Endothelial cell (in vitro differentiated cells): ENCODE measurements around the gene SNF8. TPM values are rescaled to one million over a fixed set of nuclear protein-coding genes. Genes with fewer than 3 reads are reported as not detected.

Source experiments
- DNase-seq: peaks from one replicate; pipeline ENCODE4 v3.0.0; 2021; ENCODE audit warnings: low spot score
- H3K27ac Mint-ChIP-seq: one replicate; pipeline ENCODE4 v1.8.0; 2021; ENCODE audit warnings: mixed read lengths, inconsistent platforms; ENCODE audit not compliant: unreplicated experiment
- H3K27me3 Mint-ChIP-seq: one replicate; pipeline ENCODE4 v1.8.0; 2021; ENCODE audit warnings: mild to moderate bottlenecking, moderate library complexity, mixed read lengths, inconsistent platforms; ENCODE audit not compliant: unreplicated experiment
- H3K36me3 Mint-ChIP-seq: one replicate; pipeline ENCODE4 v1.8.0; 2021; ENCODE audit warnings: mild to moderate bottlenecking, low read depth, mixed read lengths, inconsistent platforms; ENCODE audit not compliant: unreplicated experiment
- H3K4me1 Mint-ChIP-seq: one replicate; pipeline ENCODE4 v1.8.0; 2021; ENCODE audit warnings: mild to moderate bottlenecking, mixed read lengths, inconsistent platforms; ENCODE audit not compliant: unreplicated experiment
- H3K4me3 Mint-ChIP-seq: one replicate; pipeline ENCODE4 v1.8.0; 2021; ENCODE audit warnings: mild to moderate bottlenecking, mixed read lengths, inconsistent platforms; ENCODE audit not compliant: unreplicated experiment
- H3K9me3 Mint-ChIP-seq: one replicate; pipeline ENCODE4 v1.8.0; 2021; ENCODE audit warnings: mixed read lengths, inconsistent platforms; ENCODE audit not compliant: unreplicated experiment
- total RNA-seq: library from RNA; stranded (reverse); fragmentation: NEBNext Ultra II Directional; extraction: Animal tissue kit (Norgen Biotek cat#: 25700); gene quantifications from one replicate; pipeline ENCODE4 v1.2.1, GENCODE V29; 2021; ENCODE audit not compliant: unreplicated experiment
- TF ChIP-seq, protein P1 (sequence below): fragments of 200-600 bp; sonication (generic); IDR thresholded peaks from one replicate; pipeline ENCODE4 v1.5.0; 2021; ENCODE audit warnings: antibody characterized with exemption; ENCODE audit not compliant: unreplicated experiment

Gene SNF8
- total RNA-seq, 1 donor from 2014 or later, result 149 TPM

GRCh38 chr17:48970865-48971687 is 26.4 kb upstream of the SNF8 start:
- H3K4me3 Mint-ChIP-seq, result no peak overlapping the region

DNA sequence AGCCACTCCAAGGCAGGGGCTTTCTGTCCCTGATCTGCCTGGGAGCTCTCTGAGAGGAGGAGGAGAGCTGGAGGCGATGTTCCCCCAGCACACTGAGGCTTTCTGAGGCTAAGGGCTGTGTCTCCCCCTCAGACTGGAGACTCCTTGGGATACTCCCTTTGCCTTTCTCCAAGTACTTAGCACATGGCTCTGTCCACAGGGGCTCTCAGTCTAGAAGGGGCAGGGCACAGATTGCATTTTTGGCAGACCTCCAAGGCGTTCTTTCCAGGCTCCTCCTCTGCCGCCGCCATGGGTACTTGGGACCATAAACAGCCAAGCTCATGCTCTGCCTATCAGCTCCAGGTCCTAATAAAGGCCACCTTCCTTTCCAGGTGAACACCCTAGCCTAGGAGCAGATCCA is 25.6 kb upstream of the SNF8 start:
- peaks cover 3% of the 10 kb centered on the region for H3K36me3 Mint-ChIP-seq
- peak overlapping the region; percentile 65 for H3K4me3 Mint-ChIP-seq
- H3K27me3 Mint-ChIP-seq, result peaks cover 9% of the 10 kb centered on the region
- H3K27ac Mint-ChIP-seq, result no peak overlapping the region
- no peak for DNase-seq
- TF ChIP-seq, protein P1, sequence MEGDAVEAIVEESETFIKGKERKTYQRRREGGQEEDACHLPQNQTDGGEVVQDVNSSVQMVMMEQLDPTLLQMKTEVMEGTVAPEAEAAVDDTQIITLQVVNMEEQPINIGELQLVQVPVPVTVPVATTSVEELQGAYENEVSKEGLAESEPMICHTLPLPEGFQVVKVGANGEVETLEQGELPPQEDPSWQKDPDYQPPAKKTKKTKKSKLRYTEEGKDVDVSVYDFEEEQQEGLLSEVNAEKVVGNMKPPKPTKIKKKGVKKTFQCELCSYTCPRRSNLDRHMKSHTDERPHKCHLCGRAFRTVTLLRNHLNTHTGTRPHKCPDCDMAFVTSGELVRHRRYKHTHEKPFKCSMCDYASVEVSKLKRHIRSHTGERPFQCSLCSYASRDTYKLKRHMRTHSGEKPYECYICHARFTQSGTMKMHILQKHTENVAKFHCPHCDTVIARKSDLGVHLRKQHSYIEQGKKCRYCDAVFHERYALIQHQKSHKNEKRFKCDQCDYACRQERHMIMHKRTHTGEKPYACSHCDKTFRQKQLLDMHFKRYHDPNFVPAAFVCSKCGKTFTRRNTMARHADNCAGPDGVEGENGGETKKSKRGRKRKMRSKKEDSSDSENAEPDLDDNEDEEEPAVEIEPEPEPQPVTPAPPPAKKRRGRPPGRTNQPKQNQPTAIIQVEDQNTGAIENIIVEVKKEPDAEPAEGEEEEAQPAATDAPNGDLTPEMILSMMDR, result no peak
- peaks cover 3% of the 10 kb centered on the region for H3K4me1 Mint-ChIP-seq
- H3K9me3 Mint-ChIP-seq, result no peaks in the 10 kb centered on the region

More at GRCh38 chr17:48970865-48971687, 26.4 kb upstream of the SNF8 start:
- DNase-seq, result no peak
- H3K9me3 Mint-ChIP-seq, result no peaks in the 10 kb centered on the region
- H3K4me1 Mint-ChIP-seq, result peaks cover 3% of the 10 kb centered on the region
- TF ChIP-seq, protein P1, result no peak
- peak overlapping the region; percentile 31 for H3K27ac Mint-ChIP-seq
- no peaks in the 10 kb centered on the region for H3K36me3 Mint-ChIP-seq
- H3K27me3 Mint-ChIP-seq, result peaks cover 6% of the 10 kb centered on the region

GRCh38 chr17:48961516-48962233 is 17.0 kb upstream of the SNF8 start:
- no peaks in the 10 kb centered on the region for H3K9me3 Mint-ChIP-seq
- no peak overlapping the region for H3K27ac Mint-ChIP-seq
- H3K36me3 Mint-ChIP-seq, result peaks cover 3% of the 10 kb centered on the region
- H3K4me3 Mint-ChIP-seq, result no peak overlapping the region
- TF ChIP-seq, protein P1, result no peak
- DNase-seq, result no peak
- H3K27me3 Mint-ChIP-seq, result peaks cover 16% of the 10 kb centered on the region
- peaks cover 19% of the 10 kb centered on the region for H3K4me1 Mint-ChIP-seq

- no peak overlapping the region for H3K4me3 Mint-ChIP-seq
Measured at GRCh38 chr17:48960834-48961515, 16.3 kb upstream of the SNF8 start.

More at GRCh38 chr17:48960834-48961515, 16.3 kb upstream of the SNF8 start:
- peaks cover 16% of the 10 kb centered on the region for H3K27me3 Mint-ChIP-seq
- peaks cover 3% of the 10 kb centered on the region for H3K36me3 Mint-ChIP-seq
- H3K27ac Mint-ChIP-seq, result no peak overlapping the region
- TF ChIP-seq, protein P1, result no peak
- peaks cover 19% of the 10 kb centered on the region for H3K4me1 Mint-ChIP-seq
- DNase-seq, result no peak
- no peaks in the 10 kb centered on the region for H3K9me3 Mint-ChIP-seq
